Cardiac septum (tissue), 1 donor: ENCODE measurements around the gene MXI1. TPM values are rescaled to one million over a fixed set of nuclear protein-coding genes. Genes with fewer than 3 reads are reported as not detected.
"Not testable (repeated sequence)": the region's sequence is repeated elsewhere in the genome, so short reads cannot be mapped to it uniquely, and the experiment has no call there.

ENCODE experiments used
- DNase-seq: peaks from one replicate; pipeline ENCODE4 v3.0.0-alpha.2; 2020; ENCODE audit warnings: low spot score
- intact Hi-C: fragments of 100-400 bp; cut with DNase I; formaldehyde crosslinking; loops from one replicate; pipeline ENCODE4 v1.14.0; 2022
- total RNA-seq: library from RNA; stranded (reverse); fragmentation: NEBNext Ultra II Directional; extraction: Animal tissue kit (Norgen Biotek cat#: 25700); gene quantifications from one replicate; pipeline ENCODE4 v1.2.1, GENCODE V29; 2021
- donor health status: DM: no; HTN: no; CAD: no.

The MXI1 gene
- total RNA-seq, 1 donor from 2014 or later = 59.2 TPM

- intact Hi-C loops = no loop called here
- no peak for DNase-seq
Measured at GRCh38 chr10:110326351-110327032, 119.1 kb downstream of the MXI1 start.

- intact Hi-C loops = no loop called here
Measured at GRCh38 chr10:110327262-110327914, 120.0 kb downstream of the MXI1 start.

GRCh38 chr10:110330675-110331074 lies 123.3 kb downstream of the MXI1 start:
- no peak for DNase-seq
- intact Hi-C loops = no loop called here

More at GRCh38 chr10:110327262-110327914, 120.0 kb downstream of the MXI1 start:
- DNase-seq = no peak

- DNase-seq, intact Hi-C loops: not testable (repeated sequence)
Measured at GRCh38 chr10:110331226-110331795, 123.9 kb downstream of the MXI1 start.

- intact Hi-C loops = no loop called here
- no peak for DNase-seq
Measured at GRCh38 chr10:110334061-110334656, 126.8 kb downstream of the MXI1 start.

GRCh38 chr10:110335314-110336064 lies 128.1 kb downstream of the MXI1 start:
- intact Hi-C loops = no loop called here
- DNase-seq = no peak

GRCh38 chr10:110336111-110336721 lies 128.8 kb downstream of the MXI1 start:
- intact Hi-C loops = no loop called here
- DNase-seq = no peak

Other genes starting within 250 kb of the MXI1 start
- gene ADD3, start 199.6 kb upstream of the MXI1 start, total RNA-seq = 77.2 TPM
- 25.8 TPM for gene SMNDC1, start 97.3 kb downstream of the MXI1 start, total RNA-seq